Skeletal muscle satellite cell (primary cell): ENCODE data around the gene FRMPD4. TPM values are rescaled to one million over a fixed set of nuclear protein-coding genes. Genes with fewer than 3 reads are reported as not detected.

Source experiments
- H3K27me3 ChIP-seq: 2 replicates; pipeline ENCODE4 v1.7.0; 2013; ENCODE audit warnings: low read length; ENCODE audit not compliant: control insufficient read depth, insufficient read depth
- H3K36me3 ChIP-seq: 2 replicates; pipeline ENCODE4 v1.7.0; 2013; ENCODE audit warnings: mild to moderate bottlenecking, control low read depth, low read length; ENCODE audit not compliant: insufficient read depth
- H3K4me1 ChIP-seq: 2 replicates; pipeline ENCODE4 v1.7.0; 2013; ENCODE audit warnings: low read length; ENCODE audit not compliant: control insufficient read depth, insufficient read depth
- H3K4me2 ChIP-seq: 2 replicates; pipeline ENCODE4 v1.7.0; 2013; ENCODE audit warnings: mild to moderate bottlenecking, low read length
- H3K4me3 ChIP-seq: 2 replicates; pipeline ENCODE4 v1.7.0; 2013; ENCODE audit warnings: low read length
- H3K9ac ChIP-seq: 2 replicates; pipeline ENCODE4 v1.7.0; 2013; ENCODE audit warnings: mild to moderate bottlenecking, low read depth, low read length, moderate library complexity
- H3K9me3 ChIP-seq: replicated peaks from 2 replicates; pipeline ENCODE4 v1.7.0; 2013; ENCODE audit warnings: mild to moderate bottlenecking, control low read depth, low read length
- small RNA-seq: library from RNA; depleted of rRNA; stranded (forward); fragments of <200 nt; gene quantifications from one replicate; pipeline ENCODE3, GENCODE V24; 2012

FRMPD4 gene

GRCh38 chrX:12771445-12772069, 633.3 kb downstream of the FRMPD4 start:
- H3K27me3 ChIP-seq: no peaks in the 10 kb centered on the region
- H3K36me3 ChIP-seq: no peaks in the 10 kb centered on the region
- H3K9me3 ChIP-seq: no peaks in the 10 kb centered on the region
- H3K4me3 ChIP-seq: no peak overlapping the region
- no peak overlapping the region for H3K9ac ChIP-seq
- no peaks in the 10 kb centered on the region for H3K4me1 ChIP-seq
- no peak overlapping the region for H3K4me2 ChIP-seq

Small RNA genes within 50 kb of the gene (small RNA-seq; reads per million reads assigned to genes)
- gene AC119619.1: not detected
- not detected for gene RF00019
- gene RN7SKP290: not detected
